Neural cell (in vitro differentiated cells): ENCODE data around the gene TIAL1. TPM values are rescaled to one million over a fixed set of nuclear protein-coding genes. Genes with fewer than 3 reads are reported as not detected.

Experiments used
- H2AFZ ChIP-seq: fragments of 200-600, 300-800 bp; sonication (generic), shearing (Covaris generic); 2 replicates; pipeline ENCODE4 v1.6.0; 2014; ENCODE audit warnings: low read depth, mild to moderate bottlenecking, antibody characterized with exemption, low read length, moderate library complexity
- H3F3A ChIP-seq: fragments of 200-600 bp; shearing (Covaris generic); 2 replicates; pipeline ENCODE4 v1.6.1; 2016; ENCODE audit warnings: mild to moderate bottlenecking, moderate library complexity, mixed read lengths, antibody characterized with exemption, low read length; ENCODE audit not compliant: insufficient read depth, poor library complexity, severe bottlenecking
- H3K27ac ChIP-seq: fragments of 200-600, 300-800 bp; sonication (generic), shearing (Covaris generic); 2 replicates; pipeline ENCODE4 v1.5.1; 2014; ENCODE audit warnings: mild to moderate bottlenecking, low read length, moderate library complexity
- H3K27me3 ChIP-seq: fragments of 300-800, 200-600 bp; sonication (generic), shearing (Covaris generic); 2 replicates; pipeline ENCODE4 v1.6.0; 2014; ENCODE audit warnings: mild to moderate bottlenecking, low read depth, low read length, moderate library complexity; ENCODE audit not compliant: insufficient read depth
- H3K36me3 ChIP-seq: fragments of 300-800, 200-600 bp; sonication (generic), shearing (Covaris generic); 2 replicates; pipeline ENCODE4 v1.5.1; 2014; ENCODE audit warnings: mild to moderate bottlenecking, antibody characterized with exemption, low read length, moderate library complexity; ENCODE audit not compliant: insufficient read depth
- H3K4me2 ChIP-seq: fragments of 300-800, 200-600 bp; sonication (generic), shearing (Covaris generic); 2 replicates; pipeline ENCODE4 v1.6.0; 2014; ENCODE audit warnings: mild to moderate bottlenecking, low read length
- H3K4me3 ChIP-seq: fragments of 300-800, 200-600 bp; sonication (generic), shearing (Covaris generic); 2 replicates; pipeline ENCODE4 v1.5.1; 2014; ENCODE audit warnings: mild to moderate bottlenecking, low read length, moderate library complexity
- H3K79me2 ChIP-seq: fragments of 200-600 bp; shearing (Covaris generic); replicated peaks from 2 replicates; pipeline ENCODE4 v1.6.0; 2014; ENCODE audit warnings: mild to moderate bottlenecking, low read length, moderate library complexity; ENCODE audit not compliant: insufficient read depth
- H3K9ac ChIP-seq: fragments of 300-800, 200-600 bp; sonication (generic), shearing (Covaris generic); 2 replicates; pipeline ENCODE4 v1.6.1; 2016; ENCODE audit warnings: mild to moderate bottlenecking, low read length, mixed read lengths
- H3K9me2 ChIP-seq: fragments of 200-600 bp; shearing (Covaris generic); 2 replicates; pipeline ENCODE4 v1.6.1; 2016; ENCODE audit warnings: mild to moderate bottlenecking, low read length, mixed read lengths; ENCODE audit not compliant: insufficient read depth
- H3K9me3 ChIP-seq: fragments of 200-600, 300-800 bp; sonication (generic), shearing (Covaris generic); 2 replicates; pipeline ENCODE4 v1.6.1; 2016; ENCODE audit warnings: mild to moderate bottlenecking, mixed run types, low read length, moderate library complexity, mixed read lengths
- H4K20me1 ChIP-seq: fragments of 200-600 bp; shearing (Covaris generic); 2 replicates; pipeline ENCODE4 v1.6.1; 2016; ENCODE audit warnings: mild to moderate bottlenecking, mixed run types; ENCODE audit not compliant: insufficient read depth
- EP300 ChIP-seq: fragments of 450-650 bp; conservative IDR thresholded peaks from 2 replicates; pipeline ENCODE4 v1.6.1; 2014; ENCODE audit warnings: antibody characterized with exemption, mild to moderate bottlenecking, moderate library complexity; ENCODE audit not compliant: poor library complexity, severe bottlenecking
- EZH2 ChIP-seq: fragments of 200-600, 300-800 bp; shearing (Covaris generic), sonication (generic); IDR thresholded peaks from 2 replicates; pipeline ENCODE4 v1.6.1; 2014; ENCODE audit warnings: antibody characterized with exemption, low read length, borderline replicate concordance, mild to moderate bottlenecking; ENCODE audit not compliant: insufficient read depth, poor library complexity, severe bottlenecking
- MXI1 ChIP-seq: fragments of 450-650 bp; conservative IDR thresholded peaks from 2 replicates; pipeline ENCODE4 v1.6.1; 2014; ENCODE audit warnings: antibody characterized with exemption, mild to moderate bottlenecking; ENCODE audit not compliant: poor library complexity, severe bottlenecking
- POLR2AphosphoS5 ChIP-seq: IDR thresholded peaks from 2 replicates; pipeline ENCODE4 v1.6.1; 2012
- RAD21 ChIP-seq: fragments of 450-650 bp; conservative IDR thresholded peaks from 2 replicates; pipeline ENCODE4 v1.6.1; 2014; ENCODE audit warnings: antibody characterized with exemption, mild to moderate bottlenecking, moderate library complexity
- SMC3 ChIP-seq: fragments of 450-650 bp; conservative IDR thresholded peaks from 2 replicates; pipeline ENCODE4 v1.6.1; 2014; ENCODE audit warnings: antibody characterized with exemption, mild to moderate bottlenecking, moderate library complexity; ENCODE audit not compliant: poor library complexity
- TAF1 ChIP-seq: IDR thresholded peaks from 2 replicates; pipeline ENCODE4 v1.6.1; 2012; ENCODE audit warnings: low read depth
- polyA plus RNA-seq: library from polyadenylated mRNA; depleted of rRNA; stranded (reverse); fragments of >200 nt; gene quantifications from 2 replicates; pipeline ENCODE4 v1.2.3, GENCODE V29; 2014
- TF ChIP-seq, protein P1 (sequence below): fragments of 450-650 bp; IDR thresholded peaks from 2 replicates; pipeline ENCODE4 v1.5.1; 2014; ENCODE audit warnings: antibody characterized with exemption, mild to moderate bottlenecking, moderate library complexity; ENCODE audit not compliant: poor library complexity, severe bottlenecking
- TF ChIP-seq, protein P2 (sequence below): IDR thresholded peaks from 2 replicates; pipeline ENCODE4 v1.6.1; 2012; ENCODE audit warnings: borderline replicate concordance

Gene TIAL1
- polyA plus RNA-seq, 1 donor from 2014 or later = 85.1 TPM

DNA sequence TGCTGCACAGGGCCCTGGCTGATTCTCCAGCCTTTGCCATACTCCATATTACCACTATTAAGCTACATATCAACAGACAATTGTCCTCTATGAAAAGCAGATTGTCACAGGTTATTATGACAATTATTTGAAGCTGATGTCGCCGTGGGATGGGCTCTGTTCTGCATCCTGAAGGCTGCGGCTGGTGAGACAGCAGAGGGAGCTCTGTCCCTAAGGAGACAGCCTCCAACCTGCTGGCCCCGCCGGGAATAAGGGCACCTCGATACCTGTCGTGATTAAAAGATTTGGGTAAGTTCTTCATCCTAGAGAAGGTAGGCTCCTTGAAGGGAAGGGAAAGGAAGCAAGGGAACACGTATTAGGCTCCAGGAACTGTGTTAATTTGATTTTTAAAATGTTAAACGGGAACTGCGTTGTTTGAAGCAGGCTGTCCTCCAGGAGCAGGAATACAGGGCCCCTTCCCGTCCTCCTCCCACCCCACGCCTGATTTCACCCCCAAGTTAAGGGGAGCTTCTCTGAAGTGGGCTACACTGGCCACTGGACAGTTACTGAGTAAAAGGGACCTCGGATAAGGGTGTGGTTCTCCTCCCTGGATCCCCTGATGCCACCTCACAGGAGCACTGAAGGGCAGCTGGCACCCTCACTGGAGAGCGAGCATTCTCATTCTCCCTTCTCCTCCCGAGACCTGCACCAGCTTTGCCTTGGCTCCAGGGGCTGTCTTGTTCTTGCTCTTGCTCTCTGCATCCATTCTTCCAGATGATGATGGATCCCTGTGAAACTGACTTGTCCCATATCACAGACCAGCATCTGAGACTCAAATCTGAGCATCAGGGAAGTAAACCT is 11.8 kb upstream of the TIAL1 start:
- Histone ChIP-seq H3K4me2 (no peak overlapping the region), H3K4me3 (no peak overlapping the region), H3K9me2 (no peaks in the 10 kb centered on the region), H2AFZ (no peak overlapping the region), H3K9ac (no peak overlapping the region), H3K79me2 (no peaks in the 10 kb centered on the region), H3K9me3 (no peaks in the 10 kb centered on the region), H3F3A (no peaks in the 10 kb centered on the region), H3K36me3 (no peaks in the 10 kb centered on the region), H3K27ac (no peak overlapping the region), H3K27me3 (no peaks in the 10 kb centered on the region), H4K20me1 (no peaks in the 10 kb centered on the region)
- TF ChIP-seq, protein P1, sequence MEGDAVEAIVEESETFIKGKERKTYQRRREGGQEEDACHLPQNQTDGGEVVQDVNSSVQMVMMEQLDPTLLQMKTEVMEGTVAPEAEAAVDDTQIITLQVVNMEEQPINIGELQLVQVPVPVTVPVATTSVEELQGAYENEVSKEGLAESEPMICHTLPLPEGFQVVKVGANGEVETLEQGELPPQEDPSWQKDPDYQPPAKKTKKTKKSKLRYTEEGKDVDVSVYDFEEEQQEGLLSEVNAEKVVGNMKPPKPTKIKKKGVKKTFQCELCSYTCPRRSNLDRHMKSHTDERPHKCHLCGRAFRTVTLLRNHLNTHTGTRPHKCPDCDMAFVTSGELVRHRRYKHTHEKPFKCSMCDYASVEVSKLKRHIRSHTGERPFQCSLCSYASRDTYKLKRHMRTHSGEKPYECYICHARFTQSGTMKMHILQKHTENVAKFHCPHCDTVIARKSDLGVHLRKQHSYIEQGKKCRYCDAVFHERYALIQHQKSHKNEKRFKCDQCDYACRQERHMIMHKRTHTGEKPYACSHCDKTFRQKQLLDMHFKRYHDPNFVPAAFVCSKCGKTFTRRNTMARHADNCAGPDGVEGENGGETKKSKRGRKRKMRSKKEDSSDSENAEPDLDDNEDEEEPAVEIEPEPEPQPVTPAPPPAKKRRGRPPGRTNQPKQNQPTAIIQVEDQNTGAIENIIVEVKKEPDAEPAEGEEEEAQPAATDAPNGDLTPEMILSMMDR = peak; percentile 53
- peak; percentile 54 for TF ChIP-seq SMC3
- TF ChIP-seq MXI1 = no peak
- no peak for TF ChIP-seq TAF1
- TF ChIP-seq RAD21 = peak; percentile 52

DNA sequence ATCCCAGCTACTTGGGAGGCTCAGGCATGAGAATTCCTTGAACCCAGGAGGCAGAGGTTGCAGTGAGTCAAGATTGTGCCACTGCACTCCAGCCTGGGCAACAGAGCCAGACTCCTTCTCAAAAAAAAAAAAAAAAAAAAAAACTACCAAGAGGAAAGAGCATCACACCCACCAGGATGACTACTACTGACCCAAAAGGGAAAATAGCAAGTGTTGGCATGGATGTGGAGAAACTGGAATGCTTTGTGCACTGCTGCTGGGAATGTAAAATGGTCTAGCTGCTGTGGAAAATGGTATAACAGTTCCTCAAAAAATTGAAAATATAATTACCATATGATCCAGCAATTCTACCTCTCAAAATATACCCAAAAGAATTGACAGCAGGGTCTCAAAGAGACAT is 7.7 kb upstream of the TIAL1 start:
- no peak overlapping the region for H2AFZ ChIP-seq
- no peaks in the 10 kb centered on the region for H3K27me3 ChIP-seq
- no peaks in the 10 kb centered on the region for H4K20me1 ChIP-seq
- H3K9ac ChIP-seq = no peak overlapping the region
- no peaks in the 10 kb centered on the region for H3K9me3 ChIP-seq
- H3K27ac ChIP-seq = no peak overlapping the region
- no peaks in the 10 kb centered on the region for H3K79me2 ChIP-seq
- H3F3A ChIP-seq = no peaks in the 10 kb centered on the region
- H3K4me2 ChIP-seq = no peak overlapping the region
- TF ChIP-seq POLR2AphosphoS5 (no peak), SMC3 (no peak), EP300 (no peak)
- no peak overlapping the region for H3K4me3 ChIP-seq
- no peaks in the 10 kb centered on the region for H3K9me2 ChIP-seq
- no peaks in the 10 kb centered on the region for H3K36me3 ChIP-seq

DNA sequence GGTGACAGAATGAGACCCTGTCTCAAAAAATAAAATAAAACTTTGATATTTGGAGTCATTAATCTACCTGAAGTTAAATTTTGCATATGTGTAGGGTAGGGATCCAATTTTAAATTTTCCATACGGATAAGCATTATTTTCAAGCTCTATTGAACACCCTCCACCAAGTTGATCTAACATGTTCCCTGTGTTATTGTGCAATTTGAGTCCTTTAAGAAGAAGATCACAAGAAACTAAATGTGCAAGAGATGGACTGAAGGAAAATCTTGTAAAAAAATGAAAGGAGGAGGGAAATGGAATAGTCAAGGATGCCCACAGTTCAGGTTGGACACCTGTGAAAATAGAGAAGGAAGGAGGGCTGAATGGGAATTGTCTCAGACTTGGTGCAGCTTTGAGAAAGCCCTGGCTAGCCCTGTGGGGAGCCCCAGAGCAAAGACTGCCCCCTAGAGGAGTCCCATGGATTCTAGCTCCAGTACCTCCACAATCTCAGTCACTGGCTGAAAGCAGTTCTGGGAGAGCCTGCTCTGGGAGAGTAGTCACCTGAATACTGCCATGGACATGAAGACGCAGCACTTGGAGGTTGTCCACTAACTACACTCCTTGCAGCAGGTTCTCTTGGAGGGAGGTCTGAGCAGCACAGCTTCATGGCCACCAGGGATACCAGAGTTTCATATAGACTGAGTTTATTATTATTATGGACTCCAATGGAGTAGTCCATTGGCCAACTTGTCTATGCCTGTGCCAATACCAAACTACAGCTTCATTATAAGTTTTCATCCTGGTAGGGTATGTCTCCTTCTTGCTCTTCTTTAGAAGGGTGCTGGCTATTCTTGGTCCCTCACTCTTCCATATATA is 5.7 kb upstream of the TIAL1 start:
- Histone ChIP-seq H3K27me3 (no peaks in the 10 kb centered on the region), H3K4me2 (no peak overlapping the region), H3K79me2 (no peaks in the 10 kb centered on the region), H4K20me1 (no peaks in the 10 kb centered on the region), H3K27ac (no peak overlapping the region), H3K36me3 (no peaks in the 10 kb centered on the region), H3K9me2 (no peaks in the 10 kb centered on the region), H3K4me3 (no peak overlapping the region), H3K9ac (no peak overlapping the region), H2AFZ (no peak overlapping the region), H3F3A (no peaks in the 10 kb centered on the region), H3K9me3 (no peaks in the 10 kb centered on the region)
- TF ChIP-seq EP300 = no peak
- TF ChIP-seq TAF1 = no peak
- TF ChIP-seq, protein P2, sequence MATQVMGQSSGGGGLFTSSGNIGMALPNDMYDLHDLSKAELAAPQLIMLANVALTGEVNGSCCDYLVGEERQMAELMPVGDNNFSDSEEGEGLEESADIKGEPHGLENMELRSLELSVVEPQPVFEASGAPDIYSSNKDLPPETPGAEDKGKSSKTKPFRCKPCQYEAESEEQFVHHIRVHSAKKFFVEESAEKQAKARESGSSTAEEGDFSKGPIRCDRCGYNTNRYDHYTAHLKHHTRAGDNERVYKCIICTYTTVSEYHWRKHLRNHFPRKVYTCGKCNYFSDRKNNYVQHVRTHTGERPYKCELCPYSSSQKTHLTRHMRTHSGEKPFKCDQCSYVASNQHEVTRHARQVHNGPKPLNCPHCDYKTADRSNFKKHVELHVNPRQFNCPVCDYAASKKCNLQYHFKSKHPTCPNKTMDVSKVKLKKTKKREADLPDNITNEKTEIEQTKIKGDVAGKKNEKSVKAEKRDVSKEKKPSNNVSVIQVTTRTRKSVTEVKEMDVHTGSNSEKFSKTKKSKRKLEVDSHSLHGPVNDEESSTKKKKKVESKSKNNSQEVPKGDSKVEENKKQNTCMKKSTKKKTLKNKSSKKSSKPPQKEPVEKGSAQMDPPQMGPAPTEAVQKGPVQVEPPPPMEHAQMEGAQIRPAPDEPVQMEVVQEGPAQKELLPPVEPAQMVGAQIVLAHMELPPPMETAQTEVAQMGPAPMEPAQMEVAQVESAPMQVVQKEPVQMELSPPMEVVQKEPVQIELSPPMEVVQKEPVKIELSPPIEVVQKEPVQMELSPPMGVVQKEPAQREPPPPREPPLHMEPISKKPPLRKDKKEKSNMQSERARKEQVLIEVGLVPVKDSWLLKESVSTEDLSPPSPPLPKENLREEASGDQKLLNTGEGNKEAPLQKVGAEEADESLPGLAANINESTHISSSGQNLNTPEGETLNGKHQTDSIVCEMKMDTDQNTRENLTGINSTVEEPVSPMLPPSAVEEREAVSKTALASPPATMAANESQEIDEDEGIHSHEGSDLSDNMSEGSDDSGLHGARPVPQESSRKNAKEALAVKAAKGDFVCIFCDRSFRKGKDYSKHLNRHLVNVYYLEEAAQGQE = no peak
- no peak for TF ChIP-seq RAD21
- TF ChIP-seq EZH2 = no peak
- no peak for TF ChIP-seq MXI1
- no peak for TF ChIP-seq POLR2AphosphoS5
